Measurements from ENCODE around the gene KCNK4.

Gene KCNK4

GRCh38 chr11:64327375-64327774, 36.3 kb downstream of the KCNK4 start:
- no peak overlapping the region for H3K4me3 ChIP-seq (ENCODE audit: low read depth in 1 of 2, low read length in 2 of 2)
- peaks cover 26 to 32% of the 10 kb centered on the region in 2 donors for H3K4me1 ChIP-seq (ENCODE audit: control insufficient read depth in 1 of 2, insufficient read depth in 2 of 2, low read length in 2 of 2)
- no peaks in the 10 kb centered on the region for H3K27me3 ChIP-seq (ENCODE audit: control insufficient read depth in 1 of 2, insufficient read depth in 2 of 2, low read length in 2 of 2)
- no peak overlapping the region for H3K27ac ChIP-seq (ENCODE audit: low read depth, low read length)
- no peak overlapping the region for H3K9ac ChIP-seq (ENCODE audit: low read depth in 1 of 2, low read length in 2 of 2)
- H3K36me3 ChIP-seq (ENCODE audit: control insufficient read depth in 1 of 2, insufficient read depth in 2 of 2, low read length in 2 of 2): peaks cover 0 to 6% of the 10 kb centered on the region in 2 donors
- no peaks in the 10 kb centered on the region for H3K9me3 ChIP-seq (ENCODE audit: control insufficient read depth in 1 of 2, low read length in 2 of 2)

GRCh38 chr11:64327993-64328392, 36.9 kb downstream of the KCNK4 start:
- no peak overlapping the region for H3K4me3 ChIP-seq (ENCODE audit: low read depth in 1 of 2, low read length in 2 of 2)
- no peaks in the 10 kb centered on the region for H3K27me3 ChIP-seq (ENCODE audit: control insufficient read depth in 1 of 2, insufficient read depth in 2 of 2, low read length in 2 of 2)
- H3K9me3 ChIP-seq (ENCODE audit: control insufficient read depth in 1 of 2, low read length in 2 of 2): no peaks in the 10 kb centered on the region
- peaks cover 0 to 1% of the 10 kb centered on the region in 2 donors for H3K36me3 ChIP-seq (ENCODE audit: control insufficient read depth in 1 of 2, insufficient read depth in 2 of 2, low read length in 2 of 2)
- H3K27ac ChIP-seq (ENCODE audit: low read depth, low read length): no peak overlapping the region
- H3K9ac ChIP-seq (ENCODE audit: low read depth in 1 of 2, low read length in 2 of 2): no peak overlapping the region
- peaks cover 25 to 33% of the 10 kb centered on the region in 2 donors for H3K4me1 ChIP-seq (ENCODE audit: control insufficient read depth in 1 of 2, insufficient read depth in 2 of 2, low read length in 2 of 2)

GRCh38 chr11:64330888-64331287, 39.8 kb downstream of the KCNK4 start:
- Histone ChIP-seq H3K9me3 (ENCODE audit: control insufficient read depth in 1 of 2, low read length in 2 of 2) (no peaks in the 10 kb centered on the region), H3K27me3 (ENCODE audit: control insufficient read depth in 1 of 2, insufficient read depth in 2 of 2, low read length in 2 of 2) (no peaks in the 10 kb centered on the region), H3K36me3 (ENCODE audit: control insufficient read depth in 1 of 2, insufficient read depth in 2 of 2, low read length in 2 of 2) (no peaks in the 10 kb centered on the region), H3K27ac (ENCODE audit: low read depth, low read length) (no peak overlapping the region), H3K9ac (ENCODE audit: low read depth in 1 of 2, low read length in 2 of 2) (no peak overlapping the region), H3K4me3 (ENCODE audit: low read depth in 1 of 2, low read length in 2 of 2) (no peak overlapping the region), H3K4me1 (ENCODE audit: control insufficient read depth in 1 of 2, insufficient read depth in 2 of 2, low read length in 2 of 2) (peaks cover 25 to 38% of the 10 kb centered on the region in 2 donors)

- no peak overlapping the region for H3K27ac ChIP-seq (ENCODE audit: low read depth, low read length)
- no peaks in the 10 kb centered on the region for H3K9me3 ChIP-seq (ENCODE audit: control insufficient read depth in 1 of 2, low read length in 2 of 2)
- H3K27me3 ChIP-seq (ENCODE audit: control insufficient read depth in 1 of 2, insufficient read depth in 2 of 2, low read length in 2 of 2): no peaks in the 10 kb centered on the region
- H3K4me3 ChIP-seq (ENCODE audit: low read depth in 1 of 2, low read length in 2 of 2): peak overlapping the region; percentile 7 to 31
- no peaks in the 10 kb centered on the region for H3K36me3 ChIP-seq (ENCODE audit: control insufficient read depth in 1 of 2, insufficient read depth in 2 of 2, low read length in 2 of 2)
- peak overlapping the region; percentile 52 to 54 for H3K9ac ChIP-seq (ENCODE audit: low read depth in 1 of 2, low read length in 2 of 2)
- peaks cover 25 to 38% of the 10 kb centered on the region in 2 donors for H3K4me1 ChIP-seq (ENCODE audit: control insufficient read depth in 1 of 2, insufficient read depth in 2 of 2, low read length in 2 of 2)
These were observed 40.7 kb downstream of the KCNK4 start for GRCh38 chr11:64331569-64332371.

DNA sequence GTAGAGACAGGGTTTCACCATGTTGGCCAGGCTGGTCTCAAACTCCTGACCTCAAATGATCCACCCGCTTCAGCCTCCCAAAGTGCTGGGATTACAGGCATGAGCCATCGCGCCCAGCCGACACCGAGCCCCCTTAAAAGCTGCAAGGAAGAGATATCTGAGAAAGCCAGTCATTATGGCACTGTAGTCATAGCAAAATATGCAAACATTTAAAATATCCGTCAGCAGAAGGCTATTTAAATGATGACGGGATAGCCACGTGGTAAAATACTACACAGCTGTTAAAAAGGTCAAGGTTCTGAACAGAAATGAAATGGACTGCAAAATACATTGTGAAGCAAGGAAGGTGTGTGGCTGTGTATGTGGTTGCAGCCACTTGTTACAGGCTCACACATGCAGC, 42.5 kb downstream of the KCNK4 start:
- Histone ChIP-seq H3K9me3 (ENCODE audit: control insufficient read depth in 1 of 2, low read length in 2 of 2) (no peaks in the 10 kb centered on the region), H3K4me1 (ENCODE audit: control insufficient read depth in 1 of 2, insufficient read depth in 2 of 2, low read length in 2 of 2) (peaks cover 25 to 33% of the 10 kb centered on the region in 2 donors), H3K27me3 (ENCODE audit: control insufficient read depth in 1 of 2, insufficient read depth in 2 of 2, low read length in 2 of 2) (no peaks in the 10 kb centered on the region), H3K27ac (ENCODE audit: low read depth, low read length) (no peak overlapping the region), H3K4me3 (ENCODE audit: low read depth in 1 of 2, low read length in 2 of 2) (no peak overlapping the region), H3K9ac (ENCODE audit: low read depth in 1 of 2, low read length in 2 of 2) (no peak overlapping the region), H3K36me3 (ENCODE audit: control insufficient read depth in 1 of 2, insufficient read depth in 2 of 2, low read length in 2 of 2) (no peaks in the 10 kb centered on the region)

DNA sequence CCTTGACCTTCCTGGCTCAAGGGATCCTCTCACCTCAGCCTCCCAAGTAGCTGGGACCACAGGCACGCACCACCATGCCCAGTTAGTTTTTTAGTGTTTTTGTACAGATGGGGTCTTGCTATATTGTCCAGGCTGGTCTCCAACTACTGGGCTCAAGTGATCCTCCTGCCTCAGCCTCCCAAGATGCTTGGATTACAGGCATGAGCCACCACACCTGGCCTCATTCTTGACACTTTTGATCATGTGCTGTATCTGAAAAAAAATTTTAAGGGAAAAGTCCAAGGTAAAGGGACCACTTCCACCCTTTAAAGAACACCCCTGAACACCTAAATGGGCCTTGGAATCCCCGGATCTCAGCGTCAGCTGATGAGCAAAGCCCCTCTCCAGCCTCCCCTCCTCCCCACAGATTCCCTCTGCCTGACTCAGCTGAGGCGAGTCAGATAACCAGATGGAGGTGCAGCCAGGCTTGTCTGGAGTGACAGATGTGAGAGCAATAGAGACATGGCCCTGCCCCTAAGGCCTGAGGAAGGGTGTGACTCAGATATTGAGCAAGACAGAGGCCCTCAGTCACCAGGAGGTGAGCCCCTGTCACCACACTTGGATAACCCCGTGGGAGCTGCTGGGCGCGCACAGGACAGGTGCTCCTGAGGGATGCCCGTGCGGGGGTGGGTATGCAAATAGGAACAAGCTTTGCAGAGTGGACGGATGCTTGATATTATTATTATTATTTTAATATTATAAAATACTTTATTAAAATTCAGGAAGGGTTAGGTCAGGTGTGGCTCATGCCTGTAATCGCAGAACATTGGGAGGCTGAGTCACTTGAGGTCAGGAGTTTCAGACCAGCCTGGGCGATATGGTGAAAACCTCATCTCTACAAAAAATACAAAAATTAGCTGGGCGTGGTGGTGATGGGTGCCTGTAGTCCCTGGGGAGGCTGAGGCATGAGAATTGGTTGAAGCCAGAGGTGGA, 43.9 kb downstream of the KCNK4 start:
- Histone ChIP-seq H3K9ac (ENCODE audit: low read depth in 1 of 2, low read length in 2 of 2) (no peak overlapping the region), H3K27ac (ENCODE audit: low read depth, low read length) (no peak overlapping the region), H3K27me3 (ENCODE audit: control insufficient read depth in 1 of 2, insufficient read depth in 2 of 2, low read length in 2 of 2) (no peaks in the 10 kb centered on the region), H3K4me1 (ENCODE audit: control insufficient read depth in 1 of 2, insufficient read depth in 2 of 2, low read length in 2 of 2) (peaks cover 21 to 31% of the 10 kb centered on the region in 2 donors), H3K9me3 (ENCODE audit: control insufficient read depth in 1 of 2, low read length in 2 of 2) (no peaks in the 10 kb centered on the region), H3K36me3 (ENCODE audit: control insufficient read depth in 1 of 2, insufficient read depth in 2 of 2, low read length in 2 of 2) (no peaks in the 10 kb centered on the region), H3K4me3 (ENCODE audit: low read depth in 1 of 2, low read length in 2 of 2) (no peak overlapping the region)

- H3K27me3 ChIP-seq (ENCODE audit: control insufficient read depth in 1 of 2, insufficient read depth in 2 of 2, low read length in 2 of 2): no peaks in the 10 kb centered on the region
- H3K27ac ChIP-seq (ENCODE audit: low read depth, low read length): no peak overlapping the region
- no peak overlapping the region for H3K9ac ChIP-seq (ENCODE audit: low read depth in 1 of 2, low read length in 2 of 2)
- H3K9me3 ChIP-seq (ENCODE audit: control insufficient read depth in 1 of 2, low read length in 2 of 2): no peaks in the 10 kb centered on the region
- no peaks in the 10 kb centered on the region for H3K36me3 ChIP-seq (ENCODE audit: control insufficient read depth in 1 of 2, insufficient read depth in 2 of 2, low read length in 2 of 2)
- H3K4me3 ChIP-seq (ENCODE audit: low read depth in 1 of 2, low read length in 2 of 2): no peak overlapping the region
- peaks cover 16 to 28% of the 10 kb centered on the region in 2 donors for H3K4me1 ChIP-seq (ENCODE audit: control insufficient read depth in 1 of 2, insufficient read depth in 2 of 2, low read length in 2 of 2)
These were observed 46.6 kb downstream of the KCNK4 start for GRCh38 chr11:64337538-64338249.

GRCh38 chr11:64338716-64339115, 47.6 kb downstream of the KCNK4 start:
- peaks cover 21 to 33% of the 10 kb centered on the region in 2 donors for H3K4me1 ChIP-seq (ENCODE audit: control insufficient read depth in 1 of 2, insufficient read depth in 2 of 2, low read length in 2 of 2)
- H3K36me3 ChIP-seq (ENCODE audit: control insufficient read depth in 1 of 2, insufficient read depth in 2 of 2, low read length in 2 of 2): no peaks in the 10 kb centered on the region
- H3K4me3 ChIP-seq (ENCODE audit: low read depth in 1 of 2, low read length in 2 of 2): no peak overlapping the region
- no peaks in the 10 kb centered on the region for H3K27me3 ChIP-seq (ENCODE audit: control insufficient read depth in 1 of 2, insufficient read depth in 2 of 2, low read length in 2 of 2)
- no peak overlapping the region for H3K9ac ChIP-seq (ENCODE audit: low read depth in 1 of 2, low read length in 2 of 2)
- no peaks in the 10 kb centered on the region for H3K9me3 ChIP-seq (ENCODE audit: control insufficient read depth in 1 of 2, low read length in 2 of 2)
- no peak overlapping the region for H3K27ac ChIP-seq (ENCODE audit: low read depth, low read length)

- H3K9ac ChIP-seq (ENCODE audit: low read depth in 1 of 2, low read length in 2 of 2): peak overlapping the region in 1 of 2 donors; percentile 36
- H3K4me1 ChIP-seq (ENCODE audit: control insufficient read depth in 1 of 2, insufficient read depth in 2 of 2, low read length in 2 of 2): peaks cover 21 to 33% of the 10 kb centered on the region in 2 donors
- H3K27me3 ChIP-seq (ENCODE audit: control insufficient read depth in 1 of 2, insufficient read depth in 2 of 2, low read length in 2 of 2): no peaks in the 10 kb centered on the region
- no peak overlapping the region for H3K27ac ChIP-seq (ENCODE audit: low read depth, low read length)
- no peaks in the 10 kb centered on the region for H3K9me3 ChIP-seq (ENCODE audit: control insufficient read depth in 1 of 2, low read length in 2 of 2)
- peak overlapping the region; percentile 49 to 57 for H3K4me3 ChIP-seq (ENCODE audit: low read depth in 1 of 2, low read length in 2 of 2)
- no peaks in the 10 kb centered on the region for H3K36me3 ChIP-seq (ENCODE audit: control insufficient read depth in 1 of 2, insufficient read depth in 2 of 2, low read length in 2 of 2)
These were observed 48.2 kb downstream of the KCNK4 start for GRCh38 chr11:64339286-64339685.

Measured in duodenal mucosa (tissue), 2 donors.